Colonic mucosa (tissue), 4 donors: ENCODE measurements around the gene SOX18. TPM values are rescaled to one million over a fixed set of nuclear protein-coding genes. Genes with fewer than 3 reads are reported as not detected.

ENCODE experiments used
- DNase-seq: peaks from one replicate; pipeline ENCODE4 v3.0.0-alpha.2; 2020
- H3K27ac ChIP-seq: fragments of 200-600 bp; one replicate; pipeline ENCODE4 v1.8.0; 2021
- H3K27me3 ChIP-seq: fragments of 200-600 bp; one replicate; pipeline ENCODE4 v1.8.0; 2021
- H3K36me3 ChIP-seq: fragments of 200-600 bp; one replicate; pipeline ENCODE4 v1.8.0; 2021
- H3K4me1 ChIP-seq: fragments of 200-600 bp; one replicate; pipeline ENCODE4 v1.8.0; 2021; ENCODE audit warnings: mild to moderate bottlenecking
- H3K4me3 ChIP-seq: fragments of 200-600 bp; one replicate; pipeline ENCODE4 v1.8.0; 2021
- H3K9ac ChIP-seq, 2 donors: one replicate each; pipeline ENCODE4 v1.7.0; 2013; ENCODE audit warnings: control low read depth in 2 of 2, low read depth in 2 of 2, low read length in 2 of 2
- H3K9me3 ChIP-seq: fragments of 200-600 bp; one replicate; pipeline ENCODE4 v1.8.0; 2021
- CTCF ChIP-seq: fragments of 200-600 bp; IDR thresholded peaks from one replicate; pipeline ENCODE4 v1.8.0; 2022; ENCODE audit warnings: antibody characterized with exemption, mild to moderate bottlenecking
- intact Hi-C: fragments of 100-400 bp; cut with DNase I; formaldehyde crosslinking; loops from one replicate; pipeline ENCODE4 v1.14.1; 2022
- total RNA-seq, 2 donors: library from RNA; stranded (reverse); fragmentation: NEBNext Ultra II Directional in 1 of 2; extraction: Animal tissue kit (Norgen Biotek cat#: 25700) in 1 of 2; gene quantifications; one replicate each; pipeline ENCODE4 v1.2.1, GENCODE V29; 2021
- donor health status: healthy.
- donor health status: DM: no; HTN: no; CAD: no.
- donor health status: DM: no; HTN: no; CAD: no.

SOX18 gene
- total RNA-seq, 2 donors from 2014 or later = 8.4 to 26.8 TPM

DNA sequence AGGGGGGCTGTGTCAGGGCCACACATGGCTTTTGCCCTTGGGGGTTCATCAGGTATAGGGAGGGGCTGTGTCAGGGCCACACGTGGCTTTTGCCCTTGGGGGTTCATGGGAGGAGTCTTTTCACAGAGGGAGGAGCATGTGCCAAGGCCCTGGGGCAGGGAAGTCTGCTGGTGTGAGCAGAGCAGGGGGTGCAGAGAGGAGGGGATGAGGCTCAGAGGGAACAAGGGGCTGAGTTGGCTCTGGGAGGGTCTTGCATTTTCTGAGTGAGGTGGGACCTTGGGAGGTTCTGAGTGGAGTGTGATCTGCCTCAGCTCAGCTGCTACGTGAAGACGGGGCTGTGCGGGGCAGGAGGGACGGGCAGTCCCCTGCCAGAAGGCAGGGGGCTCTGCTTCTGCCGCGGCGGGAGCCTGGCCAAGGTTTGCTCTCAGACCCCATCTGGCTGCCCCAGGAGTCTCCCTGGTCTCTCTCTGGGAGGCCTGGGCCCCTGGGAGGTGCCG lies 6.0 kb upstream of the SOX18 start:
- Histone ChIP-seq H3K27ac (no peak overlapping the region), H3K9me3 (no peaks in the 10 kb centered on the region), H3K36me3 (no peaks in the 10 kb centered on the region), H3K27me3 (peaks cover 42% of the 10 kb centered on the region), H3K9ac (no peak overlapping the region), H3K4me3 (no peak overlapping the region), H3K4me1 (no peaks in the 10 kb centered on the region)
- intact Hi-C loops = no loop called here
- DNase-seq = no peak
- no peak for TF ChIP-seq CTCF

GRCh38 chr20:64053841-64054661 lies 4.6 kb upstream of the SOX18 start:
- no peaks in the 10 kb centered on the region for H3K9me3 ChIP-seq
- no peak overlapping the region for H3K4me3 ChIP-seq
- H3K4me1 ChIP-seq = no peaks in the 10 kb centered on the region
- no peak for TF ChIP-seq CTCF
- intact Hi-C loops = no loop called here
- H3K36me3 ChIP-seq = no peaks in the 10 kb centered on the region
- H3K27ac ChIP-seq = no peak overlapping the region
- DNase-seq = no peak
- peaks cover 52% of the 10 kb centered on the region for H3K27me3 ChIP-seq
- H3K9ac ChIP-seq = no peak overlapping the region

- no peaks in the 10 kb centered on the region for H3K9me3 ChIP-seq
- no peaks in the 10 kb centered on the region for H3K36me3 ChIP-seq
- no peak overlapping the region for H3K9ac ChIP-seq
- no peaks in the 10 kb centered on the region for H3K4me1 ChIP-seq
- no peak for DNase-seq
- no peak overlapping the region for H3K4me3 ChIP-seq
- H3K27me3 ChIP-seq = peaks cover 60% of the 10 kb centered on the region
- H3K27ac ChIP-seq = no peak overlapping the region
- TF ChIP-seq CTCF = no peak
- intact Hi-C loops = no loop called here
Measured at GRCh38 chr20:64052987-64053840, 3.8 kb upstream of the SOX18 start.

DNA sequence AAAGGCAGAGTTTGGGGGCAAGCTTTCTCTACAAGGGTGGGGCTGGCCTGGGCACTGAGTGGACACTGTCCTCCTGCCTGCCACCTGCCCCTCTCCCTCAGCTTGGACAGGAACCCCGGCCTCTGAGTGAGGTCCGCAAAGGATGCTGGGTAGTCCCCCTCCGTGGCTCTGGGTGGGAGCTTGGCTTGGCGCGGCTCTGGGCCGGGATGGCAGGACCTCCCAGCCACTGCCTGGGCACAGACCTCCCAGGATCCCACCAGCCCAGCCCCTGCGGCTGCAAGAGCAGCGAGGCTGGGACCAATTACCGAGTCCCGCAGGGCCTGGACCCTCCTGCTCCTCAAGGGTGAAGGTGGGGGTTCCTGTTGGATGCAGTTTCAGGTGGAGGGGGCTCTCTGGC lies 2.9 kb upstream of the SOX18 start:
- no peaks in the 10 kb centered on the region for H3K36me3 ChIP-seq
- H3K9me3 ChIP-seq = no peaks in the 10 kb centered on the region
- no peaks in the 10 kb centered on the region for H3K4me1 ChIP-seq
- intact Hi-C loops = no loop called here
- no peak overlapping the region for H3K9ac ChIP-seq
- H3K27ac ChIP-seq = no peak overlapping the region
- no peak for TF ChIP-seq CTCF
- H3K27me3 ChIP-seq = peaks cover 67% of the 10 kb centered on the region
- H3K4me3 ChIP-seq = no peak overlapping the region
- no peak for DNase-seq

- intact Hi-C loops = no loop called here
- H3K4me3 ChIP-seq = no peak overlapping the region
- peaks cover 69% of the 10 kb centered on the region for H3K27me3 ChIP-seq
- H3K9me3 ChIP-seq = no peaks in the 10 kb centered on the region
- no peak overlapping the region for H3K27ac ChIP-seq
- H3K4me1 ChIP-seq = no peaks in the 10 kb centered on the region
- TF ChIP-seq CTCF = no peak
- H3K36me3 ChIP-seq = no peaks in the 10 kb centered on the region
- no peak for DNase-seq
- no peak overlapping the region for H3K9ac ChIP-seq
Measured at GRCh38 chr20:64051561-64052325, 2.3 kb upstream of the SOX18 start.
